Endothelial cell of umbilical vein (primary cell): ENCODE data around the gene CYBC1. TPM values are rescaled to one million over a fixed set of nuclear protein-coding genes. Genes with fewer than 3 reads are reported as not detected.

Experiments
- BruUV-seq: library from RNA; stranded (reverse); fragments of 400-500 nt; replicated peaks from 2 replicates; lab custom pipeline; 2021; lab: Mats Ljungman, UMichigan
- CTCF ChIA-PET: fragments of 300-600, 350-600 bp; sonication (Branson Sonifier 250); formaldehyde crosslinking; loops from one replicate; lab custom pipeline; 2021; ENCODE audit warnings: antibody characterized with exemption, inconsistent platforms; lab: Charles Lee
- POLR2A ChIA-PET: fragments of 300-600, 350-600 bp; sonication (Branson Sonifier 250); formaldehyde crosslinking; loops from one replicate; lab custom pipeline; 2021; ENCODE audit warnings: antibody characterized with exemption, inconsistent platforms; lab: Charles Lee
- DNase-seq: peaks from one replicate; pipeline ENCODE4 v3.0.0-alpha.2; 2011; ENCODE audit warnings: low read depth, low spot score
- FAIRE-seq: peaks from 2 replicates; lab custom pipeline; 2011; peaks lifted over from hg19 to GRCh38; lab: Jason Lieb, UNC
- H2AFZ ChIP-seq: 2 replicates; pipeline ENCODE4 v1.6.0; 2012; ENCODE audit warnings: low read depth, low read length, control low read depth, inconsistent platforms
- H3K27ac ChIP-seq: 2 replicates; pipeline ENCODE4 v1.5.1; 2011; ENCODE audit warnings: low read depth, mild to moderate bottlenecking, control low read depth, low read length, moderate library complexity; ENCODE audit not compliant: insufficient read depth
- H3K27me3 ChIP-seq, 2 experiments: 2 replicates each; pipeline versions ENCODE4 v1.6.0 to v1.6.1; 2011; ENCODE audit warnings: low read length in 2 of 2, mixed read lengths in 1 of 2; ENCODE audit not compliant: control insufficient read depth in 2 of 2, insufficient read depth in 2 of 2
- H3K36me3 ChIP-seq, 2 experiments: 2 replicates in 1 of 2; 3 replicates in 1 of 2; pipeline ENCODE4 v1.5.1; 2011; ENCODE audit warnings: low read length in 2 of 2, mild to moderate bottlenecking in 1 of 2, moderate library complexity in 1 of 2; ENCODE audit not compliant: control insufficient read depth in 2 of 2, insufficient read depth in 2 of 2; ENCODE audit errors: extremely low read depth in 1 of 2
- H3K4me1 ChIP-seq: 3 replicates; pipeline ENCODE4 v1.5.1; 2011; ENCODE audit warnings: mild to moderate bottlenecking, low read length; ENCODE audit not compliant: control insufficient read depth, insufficient read depth; ENCODE audit errors: extremely low read depth
- H3K4me2 ChIP-seq: 2 replicates; pipeline ENCODE4 v1.6.1; 2011; ENCODE audit warnings: low read length, control low read depth, mixed read lengths; ENCODE audit not compliant: insufficient read depth
- H3K4me3 ChIP-seq, 3 experiments: fragments of 200-600 bp in 1 of 3; sonication (generic), shearing (Covaris generic) in 1 of 3; replicated peaks in 1 of 3; 2 replicates each; pipeline ENCODE4 v1.5.1; 2011 to 2016; ENCODE audit warnings: control low read depth in 3 of 3, low read length in 3 of 3, mild to moderate bottlenecking in 2 of 3, inconsistent platforms in 1 of 3, low read depth in 1 of 3, moderate library complexity in 1 of 3; ENCODE audit not compliant: insufficient read depth in 1 of 3
- H3K79me2 ChIP-seq: 2 replicates; pipeline ENCODE4 v1.6.0; 2012; ENCODE audit warnings: low read length, inconsistent platforms; ENCODE audit not compliant: control insufficient read depth, insufficient read depth
- H3K9ac ChIP-seq: replicated peaks from 2 replicates; pipeline ENCODE3; 2011; ENCODE audit warnings: low read length, control low read depth; ENCODE audit not compliant: insufficient read depth; ENCODE audit errors: extremely low read depth
- H3K9me1 ChIP-seq: replicated peaks from 3 replicates; pipeline ENCODE4 v1.6.0; 2011; ENCODE audit warnings: mild to moderate bottlenecking, low read length; ENCODE audit not compliant: control insufficient read depth, insufficient read depth; ENCODE audit errors: extremely low read depth
- H3K9me3 ChIP-seq: replicated peaks from 2 replicates; pipeline ENCODE4 v1.5.1; 2012; ENCODE audit warnings: low read length, inconsistent platforms; ENCODE audit not compliant: control insufficient read depth, insufficient read depth
- H4K20me1 ChIP-seq: replicated peaks from 2 replicates; pipeline ENCODE3; 2011; ENCODE audit warnings: mild to moderate bottlenecking, low read length; ENCODE audit not compliant: control insufficient read depth, insufficient read depth; ENCODE audit errors: extremely low read depth
- CTCF ChIP-seq, 2 donors: IDR thresholded peaks; 1 replicate in 1 of 2; 2 replicates in 1 of 2; pipeline ENCODE4 v1.5.1; 2011; ENCODE audit warnings: low read length in 2 of 2, mild to moderate bottlenecking in 2 of 2, moderate library complexity in 2 of 2, control low read depth in 1 of 2, inconsistent platforms in 1 of 2, low read depth in 1 of 2; ENCODE audit not compliant: insufficient read depth in 1 of 2; ENCODE audit errors: extremely low read depth in 1 of 2
- EZH2 ChIP-seq: IDR thresholded peaks from 2 replicates; pipeline ENCODE4 v1.6.1; 2012; ENCODE audit warnings: borderline replicate concordance, low read depth, mild to moderate bottlenecking, moderate library complexity, low read length, inconsistent platforms; ENCODE audit not compliant: severe bottlenecking
- FOS ChIP-seq: IDR thresholded peaks from 2 replicates; pipeline ENCODE4 v1.6.1; 2011; ENCODE audit warnings: mild to moderate bottlenecking, low read length, moderate library complexity, borderline replicate concordance; ENCODE audit not compliant: insufficient read depth
- GATA2 ChIP-seq: IDR thresholded peaks from 2 replicates; pipeline ENCODE4 v1.7.0; 2011; ENCODE audit warnings: low read depth, mild to moderate bottlenecking, moderate library complexity, mixed read lengths, low read length; ENCODE audit not compliant: insufficient read length, insufficient read depth
- JUN ChIP-seq: IDR thresholded peaks from 2 replicates; pipeline ENCODE4 v1.6.1; 2011; ENCODE audit warnings: borderline replicate concordance, low read depth; ENCODE audit not compliant: insufficient read length, insufficient read depth
- MAX ChIP-seq: IDR thresholded peaks from 2 replicates; pipeline ENCODE4 v1.6.1; 2011; ENCODE audit not compliant: insufficient read depth, insufficient read length
- MYC ChIP-seq: IDR thresholded peaks from one replicate; pipeline ENCODE4 v1.6.1; 2011; ENCODE audit warnings: mild to moderate bottlenecking, low read depth, low read length
- POLR2A ChIP-seq: IDR thresholded peaks from 2 replicates; pipeline ENCODE4 v1.6.1; 2012; ENCODE audit warnings: low read depth, mild to moderate bottlenecking, control low read depth, low read length
- POLR2AphosphoS5 ChIP-seq: IDR thresholded peaks from 2 replicates; pipeline ENCODE4 v1.6.1; 2012; ENCODE audit warnings: low read depth, mild to moderate bottlenecking, control low read depth, low read length, moderate library complexity; ENCODE audit not compliant: insufficient read depth
- dilution Hi-C: fragments of 300-500 bp; cut with MboI; formaldehyde crosslinking; loops from one replicate; pipeline ENCODE4 v1.15.0; 2019; ENCODE audit warnings: low sequenced_read_pairs; ENCODE audit not compliant: extremely low pct_ligation_motif_present
- intact Hi-C: fragments of 100-400 bp; cut with micrococcal nuclease; formaldehyde crosslinking; loops from one replicate; pipeline ENCODE4 v1.10.0; 2022
- polyA plus RNA-seq, 4 experiments: library from polyadenylated mRNA; depleted of rRNA in 3 of 4; stranded (reverse) in 3 of 4; unstranded in 1 of 4; fragments of >200 nt; gene quantifications; 2 replicates each; pipeline versions ENCODE4 v1.2.1 to v1.2.3, GENCODE V29; 2011 to 2012; ENCODE audit warnings: missing spikeins in 1 of 4
- total RNA-seq: library from RNA; stranded (reverse); gene quantifications from 2 replicates; pipeline ENCODE4 v1.2.3, GENCODE V29; 2021

Gene CYBC1
- total and polyA plus RNA-seq, 2 donors (not counting 3 experiments of a cell fraction or from before 2014, with no cell fraction given) = 71.8 to 81.5 TPM

- FAIRE-seq (no peak), DNase-seq (no peak)
- Histone ChIP-seq H3K9me1 (no peaks in the 10 kb centered on the region), H3K27me3 (no peaks in the 10 kb centered on the region), H3K4me1 (no peaks in the 10 kb centered on the region), H3K36me3 (peaks cover 0 to 13% of the 10 kb centered on the region in 2 experiments), H3K9me3 (no peaks in the 10 kb centered on the region), H3K27ac (no peak overlapping the region), H3K9ac (no peak overlapping the region), H4K20me1 (no peaks in the 10 kb centered on the region), H3K4me3 (no peak overlapping the region), H3K79me2 (no peaks in the 10 kb centered on the region), H3K4me2 (no peak overlapping the region), H2AFZ (no peak overlapping the region)
- intact Hi-C loops (no loop called here), dilution Hi-C loops (no loop called here)
- TF ChIP-seq MAX (no peak), CTCF (IDR thresholded peaks at IDR 0.05; ENCODE audit: extremely low read depth in 1 of 2, insufficient read depth in 1 of 2, low read depth in 1 of 2, low read length in 2 of 2) (no peak), POLR2AphosphoS5 (no peak), FOS (no peak), GATA2 (no peak), POLR2A (no peak), EZH2 (no peak), MYC (no peak), JUN (no peak)
- CTCF ChIA-PET = no interaction called here
- POLR2A ChIA-PET = no interaction called here
- BruUV-seq = no TSS peak
Measured at GRCh38 chr17:82440991-82441627, 9.4 kb downstream of the CYBC1 start.
